GM12878 (cell line): ENCODE measurements around the gene OR11G2. TPM values are rescaled to one million over a fixed set of nuclear protein-coding genes. Genes with fewer than 3 reads are reported as not detected.

ENCODE experiments used
- CBX5 ChIP-seq: sonication (generic); IDR thresholded peaks from 2 replicates; pipeline ENCODE4 v1.6.1; 2016; ENCODE audit warnings: low read depth, moderate library complexity, mild to moderate bottlenecking, inconsistent platforms
- CEBPZ ChIP-seq: fragments of 150-350 bp; IDR thresholded peaks from 2 replicates; pipeline ENCODE4 v1.6.1; 2016; ENCODE audit warnings: low read depth, low read length
- GABPA ChIP-seq: IDR thresholded peaks from 2 replicates; pipeline ENCODE4 v1.6.1; 2014; ENCODE audit warnings: antibody characterized with exemption, low read depth, mild to moderate bottlenecking, inconsistent platforms
- HDGF ChIP-seq: fragments of 450-650 bp; IDR thresholded peaks from 2 replicates; pipeline ENCODE4 v1.6.1; 2016; ENCODE audit warnings: antibody characterized with exemption
- MYB ChIP-seq: fragments of 150-350 bp; IDR thresholded peaks from 2 replicates; pipeline ENCODE4 v1.6.1; 2014; ENCODE audit warnings: mild to moderate bottlenecking, low read depth, low read length, borderline replicate concordance
- TBL1XR1 ChIP-seq: IDR thresholded peaks from 2 replicates; pipeline ENCODE4 v1.6.1; 2012; ENCODE audit warnings: low read depth, low read length, improper control_type of control experiment
- TCF12 ChIP-seq: IDR thresholded peaks from 2 replicates; pipeline ENCODE4 v1.6.1; 2011; ENCODE audit warnings: low read depth, mild to moderate bottlenecking, low read length
- ZSCAN29 ChIP-seq: fragments of 450-650 bp; IDR thresholded peaks from 2 replicates; pipeline ENCODE4 v1.6.1; 2017; ENCODE audit warnings: mild to moderate bottlenecking, moderate library complexity
- polyA plus RNA-seq, 11 experiments: library from polyadenylated mRNA; depleted of rRNA in 4 of 11; unstranded in 6 of 11; stranded (reverse) in 5 of 11; fragments of >200 nt; fragmentation: Nextera tagmentation in 4 of 11; fragmentation: Illumina TruSeq in 1 of 11; extraction: Ambion mirVana in 4 of 11; extraction: Trizol in 1 of 11; gene quantifications; 1 replicate in 1 of 11; 2 replicates in 10 of 11; pipeline versions ENCODE4 v1.2.1 to v1.2.3, GENCODE V29; 2011 to 2016; ENCODE audit warnings: inconsistent platforms in 2 of 11, missing spikeins in 2 of 11, low read depth in 1 of 11
- total RNA-seq, 4 experiments: library from RNA; depleted of rRNA in 3 of 4; stranded (reverse); fragments of >200 nt in 3 of 4; fragmentation: Illumina TruSeq in 1 of 4; extraction: Trizol in 1 of 4; gene quantifications; 2 replicates each; pipeline versions ENCODE4 v1.2.1 to v1.2.3, GENCODE V29; 2013 to 2021
- TF ChIP-seq, protein P1 (sequence below): fragments of 450-650 bp; IDR thresholded peaks from 2 replicates; pipeline ENCODE4 v1.6.1; 2017; ENCODE audit warnings: mild to moderate bottlenecking, low read depth, inconsistent platforms; ENCODE audit not compliant: poor library complexity, severe bottlenecking
- TF ChIP-seq, protein P2 (sequence below): fragments of 450-650 bp; IDR thresholded peaks from 2 replicates; pipeline ENCODE4 v1.6.1; 2017; ENCODE audit warnings: mild to moderate bottlenecking, moderate library complexity
- TF ChIP-seq, protein P3 (sequence below): IDR thresholded peaks from 2 replicates; pipeline ENCODE4 v1.6.1; 2011; ENCODE audit warnings: low read depth, mild to moderate bottlenecking, low read length, moderate library complexity, borderline replicate concordance; ENCODE audit errors: extremely low read depth

The OR11G2 gene
- total and polyA plus RNA-seq, 10 of the 15 experiments (the other 5 are each of a cell fraction or from before 2014, with no cell fraction given): 0.08 TPM; not detected in 9

GRCh38 chr14:20179880-20180279 lies 10.8 kb upstream of the OR11G2 start (continued):
- TF ChIP-seq, protein P1, sequence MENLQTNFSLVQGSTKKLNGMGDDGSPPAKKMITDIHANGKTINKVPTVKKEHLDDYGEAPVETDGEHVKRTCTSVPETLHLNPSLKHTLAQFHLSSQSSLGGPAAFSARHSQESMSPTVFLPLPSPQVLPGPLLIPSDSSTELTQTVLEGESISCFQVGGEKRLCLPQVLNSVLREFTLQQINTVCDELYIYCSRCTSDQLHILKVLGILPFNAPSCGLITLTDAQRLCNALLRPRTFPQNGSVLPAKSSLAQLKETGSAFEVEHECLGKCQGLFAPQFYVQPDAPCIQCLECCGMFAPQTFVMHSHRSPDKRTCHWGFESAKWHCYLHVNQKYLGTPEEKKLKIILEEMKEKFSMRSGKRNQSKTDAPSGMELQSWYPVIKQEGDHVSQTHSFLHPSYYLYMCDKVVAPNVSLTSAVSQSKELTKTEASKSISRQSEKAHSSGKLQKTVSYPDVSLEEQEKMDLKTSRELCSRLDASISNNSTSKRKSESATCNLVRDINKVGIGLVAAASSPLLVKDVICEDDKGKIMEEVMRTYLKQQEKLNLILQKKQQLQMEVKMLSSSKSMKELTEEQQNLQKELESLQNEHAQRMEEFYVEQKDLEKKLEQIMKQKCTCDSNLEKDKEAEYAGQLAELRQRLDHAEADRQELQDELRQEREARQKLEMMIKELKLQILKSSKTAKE: no peak
- TF ChIP-seq TCF12: no peak
- no peak for TF ChIP-seq CEBPZ
- TF ChIP-seq GABPA: no peak
- TF ChIP-seq ZSCAN29: no peak
- TF ChIP-seq, protein P2, sequence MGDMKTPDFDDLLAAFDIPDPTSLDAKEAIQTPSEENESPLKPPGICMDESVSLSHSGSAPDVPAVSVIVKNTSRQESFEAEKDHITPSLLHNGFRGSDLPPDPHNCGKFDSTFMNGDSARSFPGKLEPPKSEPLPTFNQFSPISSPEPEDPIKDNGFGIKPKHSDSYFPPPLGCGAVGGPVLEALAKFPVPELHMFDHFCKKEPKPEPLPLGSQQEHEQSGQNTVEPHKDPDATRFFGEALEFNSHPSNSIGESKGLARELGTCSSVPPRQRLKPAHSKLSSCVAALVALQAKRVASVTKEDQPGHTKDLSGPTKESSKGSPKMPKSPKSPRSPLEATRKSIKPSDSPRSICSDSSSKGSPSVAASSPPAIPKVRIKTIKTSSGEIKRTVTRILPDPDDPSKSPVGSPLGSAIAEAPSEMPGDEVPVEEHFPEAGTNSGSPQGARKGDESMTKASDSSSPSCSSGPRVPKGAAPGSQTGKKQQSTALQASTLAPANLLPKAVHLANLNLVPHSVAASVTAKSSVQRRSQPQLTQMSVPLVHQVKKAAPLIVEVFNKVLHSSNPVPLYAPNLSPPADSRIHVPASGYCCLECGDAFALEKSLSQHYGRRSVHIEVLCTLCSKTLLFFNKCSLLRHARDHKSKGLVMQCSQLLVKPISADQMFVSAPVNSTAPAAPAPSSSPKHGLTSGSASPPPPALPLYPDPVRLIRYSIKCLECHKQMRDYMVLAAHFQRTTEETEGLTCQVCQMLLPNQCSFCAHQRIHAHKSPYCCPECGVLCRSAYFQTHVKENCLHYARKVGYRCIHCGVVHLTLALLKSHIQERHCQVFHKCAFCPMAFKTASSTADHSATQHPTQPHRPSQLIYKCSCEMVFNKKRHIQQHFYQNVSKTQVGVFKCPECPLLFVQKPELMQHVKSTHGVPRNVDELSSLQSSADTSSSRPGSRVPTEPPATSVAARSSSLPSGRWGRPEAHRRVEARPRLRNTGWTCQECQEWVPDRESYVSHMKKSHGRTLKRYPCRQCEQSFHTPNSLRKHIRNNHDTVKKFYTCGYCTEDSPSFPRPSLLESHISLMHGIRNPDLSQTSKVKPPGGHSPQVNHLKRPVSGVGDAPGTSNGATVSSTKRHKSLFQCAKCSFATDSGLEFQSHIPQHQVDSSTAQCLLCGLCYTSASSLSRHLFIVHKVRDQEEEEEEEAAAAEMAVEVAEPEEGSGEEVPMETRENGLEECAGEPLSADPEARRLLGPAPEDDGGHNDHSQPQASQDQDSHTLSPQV: no peak
- TF ChIP-seq, protein P3, sequence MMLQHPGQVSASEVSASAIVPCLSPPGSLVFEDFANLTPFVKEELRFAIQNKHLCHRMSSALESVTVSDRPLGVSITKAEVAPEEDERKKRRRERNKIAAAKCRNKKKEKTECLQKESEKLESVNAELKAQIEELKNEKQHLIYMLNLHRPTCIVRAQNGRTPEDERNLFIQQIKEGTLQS: no peak
- no peak for TF ChIP-seq HDGF
- no peak for TF ChIP-seq MYB
- TF ChIP-seq CBX5: no peak
- no peak for TF ChIP-seq TBL1XR1
- TF ChIP-seq, all 136 proteins: peak for 0
